Karpas-422 (cell line): ENCODE data around the gene VEPH1. TPM values are rescaled to one million over a fixed set of nuclear protein-coding genes. Genes with fewer than 3 reads are reported as not detected.

ENCODE experiments used
- DNase-seq: peaks from one replicate; pipeline ENCODE4 v3.0.0-alpha.2; 2015
- H2AFZ ChIP-seq: fragments of 200-600 bp; sonication (generic); 2 replicates; pipeline ENCODE4 v1.6.1; 2014; ENCODE audit warnings: antibody characterized with exemption, low read length, mixed read lengths
- H3K27ac ChIP-seq: fragments of 200-600 bp; sonication (generic); 2 replicates; pipeline ENCODE4 v1.5.1; 2014; ENCODE audit warnings: mild to moderate bottlenecking, low read length, moderate library complexity
- H3K27me3 ChIP-seq: fragments of 200-600 bp; sonication (generic); 2 replicates; pipeline ENCODE4 v1.6.1; 2014; ENCODE audit warnings: low read length, mixed read lengths
- H3K36me3 ChIP-seq: fragments of 200-600 bp; sonication (generic); 2 replicates; pipeline ENCODE4 v1.6.1; 2014; ENCODE audit warnings: low read length, mixed read lengths; ENCODE audit not compliant: insufficient read depth
- H3K4me1 ChIP-seq: fragments of 200-600 bp; sonication (generic); 2 replicates; pipeline ENCODE4 v1.6.1; 2014; ENCODE audit warnings: mild to moderate bottlenecking, low read length, mixed read lengths
- H3K4me2 ChIP-seq: fragments of 200-600 bp; sonication (generic); 2 replicates; pipeline ENCODE4 v1.6.1; 2014; ENCODE audit warnings: low read length, low read depth, mild to moderate bottlenecking; ENCODE audit not compliant: poor library complexity, severe bottlenecking
- H3K4me3 ChIP-seq: fragments of 200-600 bp; sonication (generic); 2 replicates; pipeline ENCODE4 v1.5.1; 2014; ENCODE audit warnings: mild to moderate bottlenecking, antibody characterized with exemption, low read length, mixed read lengths
- H3K79me2 ChIP-seq: fragments of 200-600 bp; sonication (generic); 2 replicates; pipeline ENCODE4 v1.6.1; 2014; ENCODE audit warnings: mild to moderate bottlenecking, low read length, mixed read lengths
- H3K9ac ChIP-seq: fragments of 200-600 bp; sonication (generic); 2 replicates; pipeline ENCODE4 v1.6.0; 2014; ENCODE audit warnings: low read length
- H3K9me2 ChIP-seq: fragments of 200-600 bp; sonication (generic), shearing (Covaris generic); replicated peaks from 2 replicates; pipeline ENCODE4 v1.6.0; 2014; ENCODE audit warnings: mild to moderate bottlenecking, low read length, moderate library complexity; ENCODE audit not compliant: insufficient read depth
- H3K9me3 ChIP-seq: fragments of 300-700, 200-600 bp; sonication (generic); 2 replicates; pipeline ENCODE4 v1.6.1; 2014; ENCODE audit warnings: low read length, mixed read lengths
- H4K20me1 ChIP-seq: fragments of 200-600 bp; sonication (generic); 2 replicates; pipeline ENCODE4 v1.6.1; 2014; ENCODE audit warnings: mild to moderate bottlenecking, antibody characterized with exemption, low read length, low read depth; ENCODE audit not compliant: insufficient read depth
- total RNA-seq: library from RNA; depleted of rRNA; stranded (reverse); fragments of >200 nt; shearing (Covaris generic); gene quantifications from 2 replicates; pipeline ENCODE4 v1.2.3, GENCODE V29; 2014; ENCODE audit warnings: low replicate concordance

The VEPH1 gene
- total RNA-seq, 1 experiment from 2014 or later: not detected

DNA sequence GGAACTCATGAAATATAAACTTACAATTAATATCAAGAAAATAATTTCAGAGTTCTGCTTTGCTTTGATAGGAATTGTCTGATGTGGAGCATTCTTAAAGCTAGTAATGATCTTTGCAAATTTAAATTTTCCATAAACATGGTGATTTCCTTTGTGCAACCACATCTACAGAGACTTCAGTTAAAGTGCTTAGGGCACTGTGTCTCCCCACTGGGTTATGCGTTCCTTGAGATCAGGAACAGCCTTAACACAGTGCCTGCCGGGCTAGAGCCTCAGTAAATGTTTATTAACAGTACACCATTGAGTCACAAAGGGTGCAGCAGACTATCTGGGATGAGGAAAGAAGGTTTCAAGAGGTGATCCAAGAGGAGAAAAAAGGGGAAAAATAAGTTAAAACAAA lies 235.2 kb downstream of the VEPH1 start:
- Histone ChIP-seq H3K9me2 (no peaks in the 10 kb centered on the region), H3K4me1 (no peaks in the 10 kb centered on the region), H3K9me3 (no peaks in the 10 kb centered on the region), H3K4me3 (no peak overlapping the region), H3K27ac (no peak overlapping the region), H3K27me3 (no peaks in the 10 kb centered on the region), H3K9ac (no peak overlapping the region), H3K4me2 (no peak overlapping the region), H3K79me2 (no peaks in the 10 kb centered on the region), H2AFZ (no peak overlapping the region), H3K36me3 (no peaks in the 10 kb centered on the region), H4K20me1 (no peaks in the 10 kb centered on the region)
- peak; percentile 11 for DNase-seq

DNA sequence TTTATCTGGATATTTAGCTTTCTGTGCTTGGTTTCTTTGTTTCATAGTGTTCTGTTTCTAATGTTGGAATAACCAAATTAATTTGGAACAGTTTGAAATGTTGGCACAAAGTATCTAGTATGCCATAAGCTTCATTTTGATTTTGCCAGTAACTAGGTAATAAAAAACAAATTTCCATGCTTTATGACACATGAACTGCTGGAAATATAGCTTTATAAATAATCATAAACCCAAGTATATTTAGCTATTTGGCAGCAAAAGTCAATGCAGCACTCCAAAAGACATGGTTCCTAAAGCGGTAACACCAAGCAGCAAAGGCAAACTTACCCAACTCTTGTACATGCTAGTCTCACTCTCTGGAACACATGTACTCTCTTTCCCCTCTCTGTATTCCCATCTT lies 237.3 kb downstream of the VEPH1 start:
- Histone ChIP-seq H3K9ac (no peak overlapping the region), H3K4me1 (no peaks in the 10 kb centered on the region), H4K20me1 (no peaks in the 10 kb centered on the region), H3K9me3 (no peaks in the 10 kb centered on the region), H3K4me2 (no peak overlapping the region), H3K36me3 (no peaks in the 10 kb centered on the region), H2AFZ (no peak overlapping the region), H3K27ac (no peak overlapping the region), H3K79me2 (no peaks in the 10 kb centered on the region), H3K9me2 (no peaks in the 10 kb centered on the region), H3K27me3 (no peaks in the 10 kb centered on the region), H3K4me3 (no peak overlapping the region)
- DNase-seq: peak; percentile 27

DNA sequence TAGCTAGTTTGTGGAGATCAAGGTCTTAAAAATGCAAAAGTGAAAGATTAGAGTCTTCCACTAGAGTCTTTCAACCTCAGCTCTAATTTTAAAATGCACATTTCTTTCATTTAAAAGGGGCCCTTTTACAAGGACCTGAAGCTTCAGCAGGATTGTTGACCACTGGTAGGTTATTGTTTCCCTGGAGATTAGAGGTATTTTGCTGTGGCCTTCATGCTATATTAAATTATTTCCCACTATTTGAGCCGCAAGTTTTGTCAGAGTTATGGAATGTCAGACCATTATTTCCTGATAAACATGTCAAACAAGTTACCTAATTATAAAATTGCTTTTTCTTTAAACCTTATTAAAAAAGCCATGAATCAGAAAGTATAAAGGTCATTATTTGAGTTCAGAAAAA lies 240.2 kb downstream of the VEPH1 start:
- H4K20me1 ChIP-seq: no peaks in the 10 kb centered on the region
- H3K9me2 ChIP-seq: no peaks in the 10 kb centered on the region
- no peak overlapping the region for H3K4me3 ChIP-seq
- no peaks in the 10 kb centered on the region for H3K36me3 ChIP-seq
- H3K79me2 ChIP-seq: no peaks in the 10 kb centered on the region
- DNase-seq: peak; percentile 7
- H3K9me3 ChIP-seq: no peaks in the 10 kb centered on the region
- H3K27me3 ChIP-seq: no peaks in the 10 kb centered on the region
- H3K9ac ChIP-seq: no peak overlapping the region
- no peak overlapping the region for H3K27ac ChIP-seq
- no peak overlapping the region for H2AFZ ChIP-seq
- no peaks in the 10 kb centered on the region for H3K4me1 ChIP-seq
- H3K4me2 ChIP-seq: no peak overlapping the region

DNA sequence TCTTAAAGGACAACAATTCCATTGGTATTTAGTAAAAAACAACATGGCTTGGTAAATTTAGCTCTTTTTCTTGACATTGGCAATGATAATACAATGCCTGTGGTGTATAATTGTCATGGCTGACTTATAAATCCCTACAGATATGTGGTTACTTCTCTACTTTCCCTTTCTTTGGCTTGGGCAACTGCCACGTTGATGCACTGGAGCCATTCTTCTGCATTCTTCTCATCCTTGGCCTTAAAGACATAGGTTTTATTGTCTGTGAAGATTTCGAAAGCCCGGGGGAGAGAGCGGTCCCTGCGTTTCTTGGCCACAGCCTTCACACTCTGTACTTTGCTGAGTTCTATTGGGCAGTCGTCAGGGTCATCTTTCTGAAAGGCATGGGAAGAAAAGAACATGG lies 242.2 kb downstream of the VEPH1 start:
- H4K20me1 ChIP-seq: no peaks in the 10 kb centered on the region
- H3K27ac ChIP-seq: no peak overlapping the region
- H3K4me2 ChIP-seq: no peak overlapping the region
- H3K27me3 ChIP-seq: no peaks in the 10 kb centered on the region
- H3K4me1 ChIP-seq: no peaks in the 10 kb centered on the region
- no peak overlapping the region for H2AFZ ChIP-seq
- H3K9me3 ChIP-seq: no peaks in the 10 kb centered on the region
- H3K4me3 ChIP-seq: no peak overlapping the region
- H3K9me2 ChIP-seq: no peaks in the 10 kb centered on the region
- H3K79me2 ChIP-seq: no peaks in the 10 kb centered on the region
- H3K36me3 ChIP-seq: no peaks in the 10 kb centered on the region
- no peak overlapping the region for H3K9ac ChIP-seq
- no peak for DNase-seq

DNA sequence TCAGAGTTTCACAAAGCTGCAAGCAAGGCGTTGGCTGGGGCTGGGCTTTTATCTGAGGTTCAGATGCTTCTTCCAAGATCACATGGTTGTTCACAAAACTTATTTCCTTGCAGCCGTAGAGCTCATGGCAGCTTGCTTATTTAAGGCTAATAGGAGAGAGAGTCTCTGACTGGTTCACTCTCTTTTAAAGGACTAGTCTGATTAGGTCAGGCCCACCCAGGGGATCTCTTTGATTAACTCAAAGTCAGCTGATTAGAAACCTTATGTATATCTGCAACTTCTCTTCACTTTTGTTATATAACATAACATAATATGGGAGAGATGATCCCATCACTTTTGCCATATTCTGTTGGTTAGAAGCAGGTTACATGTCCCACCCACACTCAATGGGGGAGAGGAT lies 243.4 kb downstream of the VEPH1 start:
- no peaks in the 10 kb centered on the region for H3K4me1 ChIP-seq
- DNase-seq: no peak

DNA sequence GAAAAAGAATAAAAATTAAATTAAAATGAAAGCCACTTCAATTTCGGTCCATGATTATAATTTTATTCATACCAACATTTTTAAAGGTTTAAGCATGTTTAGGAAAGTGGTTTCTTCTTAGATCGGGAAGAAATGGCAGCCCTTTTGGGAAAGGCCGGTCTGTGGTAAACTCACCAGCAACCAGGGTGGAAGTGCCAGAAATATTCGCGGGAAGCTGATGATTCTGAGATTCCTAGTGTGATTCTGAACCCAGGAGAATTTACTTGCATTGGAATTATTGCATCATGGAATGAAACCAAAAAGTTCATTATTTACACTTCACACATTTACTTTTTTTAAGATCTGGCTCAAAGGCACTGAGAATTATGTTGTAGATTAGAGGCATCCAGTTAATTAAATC lies 246.1 kb downstream of the VEPH1 start:
- Histone ChIP-seq H3K9me3 (no peaks in the 10 kb centered on the region), H3K4me3 (no peak overlapping the region), H3K27me3 (no peaks in the 10 kb centered on the region), H3K4me2 (no peak overlapping the region), H3K79me2 (no peaks in the 10 kb centered on the region), H2AFZ (no peak overlapping the region), H3K27ac (no peak overlapping the region), H3K36me3 (no peaks in the 10 kb centered on the region), H3K4me1 (no peaks in the 10 kb centered on the region), H4K20me1 (no peaks in the 10 kb centered on the region), H3K9ac (no peak overlapping the region), H3K9me2 (no peaks in the 10 kb centered on the region)
- DNase-seq: no peak

More for the DNA sequence above, 243.4 kb downstream of the VEPH1 start:
- H3K27ac ChIP-seq: no peak overlapping the region
- no peak overlapping the region for H2AFZ ChIP-seq
- no peaks in the 10 kb centered on the region for H4K20me1 ChIP-seq
- H3K4me2 ChIP-seq: no peak overlapping the region
- H3K4me3 ChIP-seq: no peak overlapping the region
- H3K27me3 ChIP-seq: no peaks in the 10 kb centered on the region
- no peaks in the 10 kb centered on the region for H3K9me3 ChIP-seq
- H3K9ac ChIP-seq: no peak overlapping the region
- H3K9me2 ChIP-seq: no peaks in the 10 kb centered on the region
- H3K36me3 ChIP-seq: no peaks in the 10 kb centered on the region
- no peaks in the 10 kb centered on the region for H3K79me2 ChIP-seq

DNA sequence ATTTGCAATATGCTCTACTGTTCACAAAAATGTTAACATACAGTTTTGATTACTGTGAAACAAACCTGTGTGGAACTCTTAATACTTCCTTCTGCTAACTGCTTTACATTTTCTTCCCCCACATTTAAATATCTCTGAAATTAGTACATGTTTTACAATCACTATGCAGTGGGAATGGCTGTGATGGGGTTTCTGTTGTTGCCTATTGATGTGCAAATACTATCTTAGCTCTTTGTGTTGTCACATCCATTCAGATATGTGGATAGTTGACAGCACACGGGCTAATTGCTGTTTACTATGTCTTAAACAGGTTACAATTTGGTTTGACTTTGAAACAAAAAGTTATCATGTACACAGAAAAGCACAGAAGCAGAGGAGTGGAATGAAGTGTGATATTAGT lies 247.4 kb downstream of the VEPH1 start:
- H3K4me2 ChIP-seq: no peak overlapping the region
- no peaks in the 10 kb centered on the region for H3K36me3 ChIP-seq
- H3K9me3 ChIP-seq: no peaks in the 10 kb centered on the region
- H4K20me1 ChIP-seq: no peaks in the 10 kb centered on the region
- H3K4me3 ChIP-seq: no peak overlapping the region
- no peaks in the 10 kb centered on the region for H3K79me2 ChIP-seq
- H3K4me1 ChIP-seq: no peaks in the 10 kb centered on the region
- no peak for DNase-seq
- H3K9ac ChIP-seq: no peak overlapping the region
- H3K27ac ChIP-seq: no peak overlapping the region
- H3K9me2 ChIP-seq: no peaks in the 10 kb centered on the region
- no peaks in the 10 kb centered on the region for H3K27me3 ChIP-seq
- H2AFZ ChIP-seq: no peak overlapping the region

DNA sequence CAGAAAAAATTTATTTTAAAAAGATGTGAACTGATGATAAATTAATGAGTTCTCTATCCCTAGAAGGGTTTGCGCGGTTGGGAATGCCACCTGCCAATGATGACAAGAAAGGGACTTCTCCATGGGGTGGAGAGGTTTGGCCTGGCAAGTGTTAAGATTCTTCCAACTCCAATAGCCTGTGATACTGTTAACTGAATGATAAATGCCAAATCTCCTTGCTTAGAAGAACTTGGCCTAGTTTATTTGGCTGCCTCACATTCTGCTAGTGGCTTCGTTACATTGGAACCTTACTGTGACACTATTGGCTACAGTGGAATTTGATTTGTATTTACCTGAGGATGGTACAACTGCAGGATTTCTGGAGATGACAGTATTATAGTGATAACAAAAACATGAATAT lies 251.5 kb downstream of the VEPH1 start:
- H2AFZ ChIP-seq: no peak overlapping the region
- H3K9me2 ChIP-seq: no peaks in the 10 kb centered on the region
- H3K4me1 ChIP-seq: no peaks in the 10 kb centered on the region
- H3K36me3 ChIP-seq: no peaks in the 10 kb centered on the region
- H4K20me1 ChIP-seq: no peaks in the 10 kb centered on the region
- no peaks in the 10 kb centered on the region for H3K27me3 ChIP-seq
- H3K4me2 ChIP-seq: no peak overlapping the region
- H3K4me3 ChIP-seq: no peak overlapping the region
- no peaks in the 10 kb centered on the region for H3K9me3 ChIP-seq
- H3K27ac ChIP-seq: no peak overlapping the region
- no peaks in the 10 kb centered on the region for H3K79me2 ChIP-seq
- H3K9ac ChIP-seq: no peak overlapping the region
- DNase-seq: no peak

DNA sequence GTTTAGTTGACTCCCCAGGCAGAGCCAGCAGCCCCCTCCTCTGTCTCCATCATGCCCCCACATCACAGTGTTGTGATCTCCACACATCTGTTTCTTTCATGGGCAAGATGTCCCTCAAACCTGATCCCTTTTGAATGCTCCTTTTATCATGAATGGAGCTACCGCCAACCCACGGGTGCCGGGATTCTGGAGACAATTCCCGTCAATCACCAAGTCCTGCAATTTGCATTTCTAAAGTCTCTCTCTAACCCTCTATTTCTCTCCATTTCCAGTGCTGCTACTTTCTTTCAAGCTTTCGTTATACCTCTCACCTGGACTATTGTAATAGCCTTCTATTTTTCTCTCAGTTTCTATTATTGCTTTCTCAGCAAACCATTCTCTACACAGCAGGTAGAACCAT lies 253.6 kb downstream of the VEPH1 start:
- DNase-seq: no peak
- Histone ChIP-seq H3K9ac (no peak overlapping the region), H4K20me1 (no peaks in the 10 kb centered on the region), H3K27me3 (no peaks in the 10 kb centered on the region), H3K36me3 (no peaks in the 10 kb centered on the region), H3K4me1 (no peaks in the 10 kb centered on the region), H3K9me2 (no peaks in the 10 kb centered on the region), H3K4me3 (no peak overlapping the region), H3K79me2 (no peaks in the 10 kb centered on the region), H2AFZ (no peak overlapping the region; the same call in 1 of the 2 replicates), H3K4me2 (no peak overlapping the region), H3K27ac (no peak overlapping the region), H3K9me3 (no peaks in the 10 kb centered on the region)
